Osteocyte (in vitro differentiated cells): ENCODE results near the gene POLA1. TPM values are rescaled to one million over a fixed set of nuclear protein-coding genes. Genes with fewer than 3 reads are reported as not detected.

ENCODE experiments used
- DNase-seq: peaks from one replicate; pipeline ENCODE4 v3.0.0; 2021; ENCODE audit warnings: mixed read lengths; ENCODE audit not compliant: unreplicated experiment; ENCODE audit errors: extremely low spot score
- H3K27ac Mint-ChIP-seq: one replicate; pipeline ENCODE4 v1.8.0; 2021; ENCODE audit warnings: mild to moderate bottlenecking, mixed read lengths; ENCODE audit not compliant: unreplicated experiment
- H3K27me3 Mint-ChIP-seq: one replicate; pipeline ENCODE4 v1.8.0; 2021; ENCODE audit warnings: mixed read lengths; ENCODE audit not compliant: unreplicated experiment
- H3K36me3 Mint-ChIP-seq: one replicate; pipeline ENCODE4 v1.8.0; 2021; ENCODE audit warnings: mixed read lengths; ENCODE audit not compliant: unreplicated experiment
- H3K4me1 Mint-ChIP-seq: one replicate; pipeline ENCODE4 v1.8.0; 2021; ENCODE audit warnings: mixed read lengths; ENCODE audit not compliant: unreplicated experiment
- H3K4me3 Mint-ChIP-seq: one replicate; pipeline ENCODE4 v1.8.0; 2021; ENCODE audit warnings: mild to moderate bottlenecking, moderate library complexity, mixed read lengths; ENCODE audit not compliant: unreplicated experiment
- H3K9me3 Mint-ChIP-seq: one replicate; pipeline ENCODE4 v1.8.0; 2021; ENCODE audit warnings: mixed read lengths; ENCODE audit not compliant: unreplicated experiment
- total RNA-seq: library from RNA; stranded (reverse); gene quantifications from 2 replicates; pipeline ENCODE4 v1.2.1, GENCODE V29; 2021
- TF ChIP-seq, protein P1 (sequence below): fragments of 200-600 bp; sonication (generic); IDR thresholded peaks from 2 replicates; pipeline ENCODE4 v1.5.0; 2021; ENCODE audit warnings: antibody characterized with exemption, mild to moderate bottlenecking, moderate library complexity

The POLA1 gene
- total RNA-seq, 1 donor from 2014 or later, result 17.3 TPM

DNA sequence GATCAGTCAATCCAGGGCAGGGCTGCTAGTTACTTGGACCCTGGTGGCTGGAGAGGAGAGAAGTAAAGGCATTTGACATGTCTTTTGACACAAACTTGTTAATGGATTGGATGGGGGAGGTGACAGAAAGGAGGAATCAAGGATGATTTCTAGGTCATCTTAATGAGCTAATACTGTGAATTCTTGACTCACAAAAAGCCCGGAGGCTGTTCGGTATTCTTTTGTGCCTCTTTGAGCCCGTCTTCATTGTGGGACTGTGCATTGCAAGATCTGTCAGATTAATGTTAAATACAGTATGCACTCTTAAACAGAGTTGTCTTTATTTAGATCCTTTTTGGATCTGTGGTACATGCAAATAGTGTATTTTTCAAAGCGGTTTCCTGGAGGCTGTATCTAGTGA lies 25.1 kb downstream of the POLA1 start:
- no peaks in the 10 kb centered on the region for H3K27me3 Mint-ChIP-seq
- H3K4me1 Mint-ChIP-seq, result no peaks in the 10 kb centered on the region
- H3K27ac Mint-ChIP-seq, result no peak overlapping the region
- TF ChIP-seq, protein P1, sequence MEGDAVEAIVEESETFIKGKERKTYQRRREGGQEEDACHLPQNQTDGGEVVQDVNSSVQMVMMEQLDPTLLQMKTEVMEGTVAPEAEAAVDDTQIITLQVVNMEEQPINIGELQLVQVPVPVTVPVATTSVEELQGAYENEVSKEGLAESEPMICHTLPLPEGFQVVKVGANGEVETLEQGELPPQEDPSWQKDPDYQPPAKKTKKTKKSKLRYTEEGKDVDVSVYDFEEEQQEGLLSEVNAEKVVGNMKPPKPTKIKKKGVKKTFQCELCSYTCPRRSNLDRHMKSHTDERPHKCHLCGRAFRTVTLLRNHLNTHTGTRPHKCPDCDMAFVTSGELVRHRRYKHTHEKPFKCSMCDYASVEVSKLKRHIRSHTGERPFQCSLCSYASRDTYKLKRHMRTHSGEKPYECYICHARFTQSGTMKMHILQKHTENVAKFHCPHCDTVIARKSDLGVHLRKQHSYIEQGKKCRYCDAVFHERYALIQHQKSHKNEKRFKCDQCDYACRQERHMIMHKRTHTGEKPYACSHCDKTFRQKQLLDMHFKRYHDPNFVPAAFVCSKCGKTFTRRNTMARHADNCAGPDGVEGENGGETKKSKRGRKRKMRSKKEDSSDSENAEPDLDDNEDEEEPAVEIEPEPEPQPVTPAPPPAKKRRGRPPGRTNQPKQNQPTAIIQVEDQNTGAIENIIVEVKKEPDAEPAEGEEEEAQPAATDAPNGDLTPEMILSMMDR, result no peak
- H3K36me3 Mint-ChIP-seq, result peaks cover 30% of the 10 kb centered on the region
- DNase-seq, result no peak
- H3K4me3 Mint-ChIP-seq, result no peak overlapping the region
- no peaks in the 10 kb centered on the region for H3K9me3 Mint-ChIP-seq

DNA sequence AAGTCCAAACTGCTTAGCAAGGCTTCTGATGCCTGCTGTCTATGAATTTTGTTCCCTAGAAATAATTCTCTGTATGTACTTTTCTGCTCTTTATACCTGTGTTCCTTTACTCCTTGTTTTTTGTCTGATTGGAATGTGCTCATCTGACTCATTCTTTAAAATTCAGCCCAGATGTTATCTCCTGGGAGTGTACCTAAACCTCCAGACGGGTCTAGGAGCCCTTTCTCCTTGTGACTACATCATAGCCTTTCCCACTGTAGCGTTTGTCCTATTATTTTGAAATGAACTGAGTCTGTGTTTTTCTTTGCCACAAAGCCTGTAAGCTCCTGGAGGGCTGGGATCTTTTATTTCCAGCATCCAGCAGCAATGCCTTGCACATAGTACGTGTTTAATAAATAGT lies 26.3 kb downstream of the POLA1 start:
- H3K9me3 Mint-ChIP-seq, result no peaks in the 10 kb centered on the region
- TF ChIP-seq, protein P1, result no peak
- no peak for DNase-seq
- H3K4me1 Mint-ChIP-seq, result no peaks in the 10 kb centered on the region
- no peak overlapping the region for H3K27ac Mint-ChIP-seq
- H3K36me3 Mint-ChIP-seq, result peaks cover 30% of the 10 kb centered on the region
- no peak overlapping the region for H3K4me3 Mint-ChIP-seq
- H3K27me3 Mint-ChIP-seq, result no peaks in the 10 kb centered on the region

GRCh38 chrX:24728530-24728929 lies 34.8 kb downstream of the POLA1 start:
- no peak for DNase-seq
- Mint-ChIP-seq H3K27me3 (no peaks in the 10 kb centered on the region), H3K9me3 (no peaks in the 10 kb centered on the region), H3K27ac (no peak overlapping the region), H3K4me3 (no peak overlapping the region), H3K4me1 (no peaks in the 10 kb centered on the region), H3K36me3 (peaks cover 36% of the 10 kb centered on the region)
- TF ChIP-seq, protein P1, result no peak

DNA sequence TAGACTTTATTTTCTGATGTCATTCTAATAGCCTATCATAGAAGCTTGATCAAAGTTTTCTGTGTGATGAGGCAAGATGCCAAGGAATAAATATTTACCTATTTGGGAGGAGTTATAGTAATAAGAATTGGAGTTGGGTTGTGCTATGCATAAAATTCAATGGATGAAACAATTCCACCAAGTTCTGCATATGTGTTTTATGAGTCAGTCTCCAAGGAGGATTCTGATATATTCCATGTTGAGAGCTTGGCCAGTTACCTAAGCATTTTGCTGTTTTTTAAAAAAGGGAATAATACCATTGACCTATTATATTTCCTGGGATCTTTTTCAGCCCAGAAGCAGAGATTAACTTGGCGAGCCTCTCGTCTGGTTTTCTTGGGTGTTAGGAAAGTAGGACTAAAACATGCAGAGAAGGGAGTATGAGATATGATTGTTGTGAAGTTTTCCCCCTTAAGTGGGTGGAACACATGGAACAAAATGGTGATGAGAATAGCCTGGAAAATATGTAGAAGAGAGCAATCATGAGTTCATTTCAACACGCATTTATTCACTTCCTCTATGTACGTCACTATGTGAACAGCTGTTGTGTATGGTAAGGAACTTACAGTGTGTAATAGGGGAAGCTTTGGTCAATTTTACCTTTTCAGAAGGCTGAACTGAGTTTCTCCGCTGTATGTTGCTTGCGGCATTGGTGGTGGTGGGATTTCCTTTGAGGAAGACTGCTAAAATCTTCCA lies 39.2 kb downstream of the POLA1 start:
- Mint-ChIP-seq H3K4me3 (no peak overlapping the region), H3K4me1 (no peaks in the 10 kb centered on the region), H3K27ac (no peak overlapping the region), H3K9me3 (no peaks in the 10 kb centered on the region), H3K27me3 (no peaks in the 10 kb centered on the region), H3K36me3 (peaks cover 21% of the 10 kb centered on the region)
- DNase-seq, result no peak
- TF ChIP-seq, protein P1, result no peak

- Mint-ChIP-seq H3K36me3 (peaks cover 15% of the 10 kb centered on the region), H3K9me3 (no peaks in the 10 kb centered on the region), H3K4me1 (no peaks in the 10 kb centered on the region), H3K27me3 (no peaks in the 10 kb centered on the region), H3K4me3 (no peak overlapping the region), H3K27ac (no peak overlapping the region)
- TF ChIP-seq, protein P1, result no peak
- no peak for DNase-seq
Observed at GRCh38 chrX:24741330-24741729, 47.6 kb downstream of the POLA1 start.
